COLO668 (cell line): ENCODE results near the gene PHLDB2.
A peak's percentile ranks its signal among the peaks of the same experiment; 100 is the strongest.

Source experiments
- DNase-seq: peaks from one replicate; lab custom pipeline; 2025; ENCODE audit not compliant: unreplicated experiment; lab: John Stamatoyannopoulos, UW

Gene PHLDB2

DNA sequence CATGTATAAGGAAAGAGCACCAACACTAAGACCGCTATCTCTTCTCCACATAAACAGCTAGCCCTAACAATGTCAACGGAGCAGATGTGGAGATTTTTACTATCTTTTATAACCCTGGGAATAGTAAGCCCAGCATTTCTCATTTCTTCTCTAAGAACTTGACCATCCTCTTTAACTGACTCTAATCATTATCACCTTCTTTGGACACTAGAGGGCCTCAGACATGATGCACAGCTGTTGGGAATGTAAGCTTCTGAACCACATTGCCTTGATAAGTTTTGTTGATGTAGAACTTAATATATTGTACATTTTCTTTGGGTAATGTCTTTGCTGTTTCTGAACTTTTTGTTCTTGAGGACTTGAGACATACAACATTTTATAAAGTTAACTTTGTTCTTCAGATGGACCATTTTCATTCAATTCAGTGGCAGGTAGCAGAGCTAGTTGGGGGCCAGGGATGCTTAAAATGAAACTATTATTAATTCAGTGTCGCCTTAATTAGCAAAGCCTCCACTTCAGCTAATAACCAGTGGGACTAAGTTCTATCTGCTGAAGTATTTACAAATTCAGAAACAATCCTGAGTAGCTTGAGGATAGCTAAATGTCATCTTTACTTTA lies 130.1 kb downstream of the PHLDB2 start:
- no peak for DNase-seq

GRCh38 chr3:111993038-111993437 lies 134.0 kb downstream of the PHLDB2 start:
- no peak for DNase-seq

DNA sequence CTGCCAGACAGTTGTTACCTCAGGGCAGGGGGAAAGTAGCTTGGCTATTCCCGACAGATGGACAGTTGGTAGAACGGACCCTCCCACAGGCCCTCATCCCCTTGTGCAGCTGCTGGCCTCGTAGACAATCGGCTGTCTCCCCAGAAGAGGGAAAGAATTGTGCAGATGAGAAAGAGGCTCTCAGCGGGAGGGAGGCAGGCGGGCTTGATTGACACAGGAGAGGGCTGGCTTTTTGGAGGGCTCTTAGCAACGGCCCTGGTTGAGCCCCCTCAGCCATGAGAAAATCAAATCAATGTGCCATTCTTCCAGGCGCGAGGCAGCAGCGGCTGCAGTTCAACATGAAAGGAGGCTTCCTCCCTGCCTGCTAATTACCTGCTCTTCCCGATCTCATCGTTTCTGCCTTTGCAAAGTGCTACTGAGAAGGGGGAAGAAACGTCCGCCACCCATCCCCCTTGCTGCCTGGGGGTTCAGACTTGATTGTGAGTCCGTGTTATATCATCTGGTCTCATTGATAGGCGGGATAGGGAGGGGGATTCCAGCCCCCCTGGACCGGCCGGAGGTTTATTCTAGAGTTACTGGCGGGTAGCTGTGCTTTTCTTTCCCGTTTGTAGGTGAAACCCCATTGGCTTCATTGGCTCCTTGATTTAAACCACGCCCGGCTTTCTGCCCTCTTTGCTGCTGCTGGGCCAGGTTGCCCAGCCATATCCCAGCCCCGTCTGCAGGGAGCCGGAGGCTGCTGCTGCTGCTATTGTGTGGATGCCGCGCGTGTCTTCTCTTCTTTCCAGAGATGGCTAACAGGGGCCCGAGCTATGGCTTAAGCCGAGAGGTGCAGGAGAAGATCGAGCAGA lies 139.8 kb downstream of the PHLDB2 start, which contains the start of gene TAGLN3:
Gene TAGLN3 (plus strand): TSS at position 287 of the 848 bp plus-strand sequence. CDS start 501 bp downstream, at position 788.
- DNase-seq: peak; percentile 53

DNA sequence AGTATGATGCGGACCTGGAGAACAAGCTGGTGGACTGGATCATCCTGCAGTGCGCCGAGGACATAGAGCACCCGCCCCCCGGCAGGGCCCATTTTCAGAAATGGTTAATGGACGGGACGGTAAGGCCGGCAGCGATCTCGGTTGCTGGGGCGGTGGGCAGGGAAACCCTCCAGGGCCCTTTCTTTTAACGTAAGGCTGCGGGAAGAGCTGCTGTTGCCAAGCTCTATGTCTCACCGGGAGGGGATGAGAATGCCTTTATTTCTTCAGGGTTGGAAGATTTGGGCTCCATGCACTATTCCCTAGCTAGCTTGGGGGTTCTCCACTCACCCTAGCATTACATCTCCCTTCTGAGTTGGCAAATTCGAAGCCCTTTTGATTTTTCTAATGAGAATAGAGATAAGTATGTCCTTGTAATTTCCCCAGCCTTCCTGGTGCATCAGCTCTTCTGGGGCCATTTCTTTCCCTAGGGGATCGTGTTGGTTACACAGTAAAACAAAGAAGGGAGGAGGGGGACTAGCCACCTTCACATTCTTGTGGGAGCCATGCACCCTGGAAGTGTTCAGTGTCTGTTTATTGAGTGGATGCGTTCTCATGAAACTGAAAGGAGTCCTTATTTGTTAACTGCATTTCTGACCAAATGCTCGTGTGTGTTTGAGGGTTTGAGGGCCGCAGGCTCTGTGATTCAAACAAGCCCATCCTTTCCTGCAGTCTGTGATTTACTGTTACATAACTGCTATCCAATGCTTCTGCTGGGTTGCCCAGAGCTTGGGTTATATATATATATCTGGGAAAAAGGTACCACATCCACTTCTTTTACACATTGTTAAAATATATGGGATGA lies 140.6 kb downstream of the PHLDB2 start:
- DNase-seq: peak; percentile 50

GRCh38 chr3:112000367-112000771 lies 141.3 kb downstream of the PHLDB2 start:
- no peak for DNase-seq

GRCh38 chr3:112000966-112001365 lies 141.9 kb downstream of the PHLDB2 start:
- DNase-seq: no peak

- no peak for DNase-seq
These were observed 142.5 kb downstream of the PHLDB2 start for GRCh38 chr3:112001526-112001925.

GRCh38 chr3:112002096-112002971 lies 143.3 kb downstream of the PHLDB2 start:
- no peak for DNase-seq

DNA sequence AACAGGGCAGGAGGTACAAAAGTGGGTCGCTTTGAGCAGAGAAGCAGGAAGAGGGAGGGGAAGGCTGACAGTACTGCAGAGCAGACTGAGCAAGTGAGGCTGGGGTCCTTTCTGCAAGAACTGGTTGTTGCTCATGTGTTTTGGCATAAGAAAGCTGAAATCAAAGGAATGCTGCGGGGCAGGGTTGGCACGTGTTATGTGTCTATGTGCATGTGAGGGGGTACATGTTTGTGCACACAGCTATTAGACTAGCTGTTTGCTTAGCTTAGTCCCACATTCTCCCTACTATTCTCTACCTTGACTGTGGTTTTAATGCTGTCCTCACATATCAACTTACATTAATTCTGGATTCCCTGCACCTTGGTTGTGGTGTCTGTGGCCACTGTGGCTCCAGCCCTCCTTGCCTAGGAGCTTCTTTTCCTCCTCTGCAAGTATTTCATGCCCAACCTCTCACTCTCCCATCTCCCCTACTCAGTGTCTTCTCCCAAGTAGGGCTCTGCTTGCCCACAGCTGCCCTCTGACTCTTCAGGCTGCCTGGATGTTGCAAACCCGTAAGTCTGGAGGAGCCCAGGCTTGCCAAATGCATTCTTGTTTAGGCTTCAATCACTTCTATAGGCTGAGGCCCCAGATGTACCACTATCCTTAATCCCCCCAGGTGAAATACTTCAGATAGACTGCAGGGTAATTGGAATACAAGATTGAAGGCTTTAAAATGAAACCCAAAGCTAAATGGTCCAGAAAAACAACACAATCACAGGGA lies 144.4 kb downstream of the PHLDB2 start:
- no peak for DNase-seq

- DNase-seq: no peak
These were observed 145.1 kb downstream of the PHLDB2 start for GRCh38 chr3:112004187-112004586.

GRCh38 chr3:112004669-112005068 lies 145.6 kb downstream of the PHLDB2 start:
- peak; percentile 9 for DNase-seq

DNA sequence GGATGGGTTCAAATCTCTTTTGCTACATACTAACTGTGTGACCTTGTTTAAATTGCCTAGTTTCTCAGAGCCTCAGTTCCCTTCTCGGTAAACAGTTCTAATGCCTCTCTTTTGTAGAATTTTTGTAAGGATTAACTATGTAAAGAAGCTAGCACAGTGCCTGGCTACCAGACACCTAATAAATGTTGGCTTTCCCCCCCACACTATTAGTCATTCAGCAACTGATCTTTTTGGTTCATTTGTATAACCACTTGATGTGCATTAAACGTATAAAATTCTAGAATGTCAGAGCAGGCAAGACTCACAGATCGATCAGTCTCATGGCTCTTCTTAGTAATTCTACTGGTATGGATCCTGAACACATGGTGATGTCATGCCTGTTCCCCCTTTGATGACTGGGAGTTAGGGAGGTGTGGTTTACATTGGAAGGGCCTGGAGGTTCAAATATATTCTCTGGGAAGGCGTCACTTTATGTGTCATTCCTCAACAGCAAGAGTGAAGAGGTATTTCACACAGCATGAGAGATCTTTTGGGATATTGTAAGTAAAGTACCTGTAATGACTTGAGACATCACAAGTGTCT lies 146.1 kb downstream of the PHLDB2 start:
- no peak for DNase-seq

DNA sequence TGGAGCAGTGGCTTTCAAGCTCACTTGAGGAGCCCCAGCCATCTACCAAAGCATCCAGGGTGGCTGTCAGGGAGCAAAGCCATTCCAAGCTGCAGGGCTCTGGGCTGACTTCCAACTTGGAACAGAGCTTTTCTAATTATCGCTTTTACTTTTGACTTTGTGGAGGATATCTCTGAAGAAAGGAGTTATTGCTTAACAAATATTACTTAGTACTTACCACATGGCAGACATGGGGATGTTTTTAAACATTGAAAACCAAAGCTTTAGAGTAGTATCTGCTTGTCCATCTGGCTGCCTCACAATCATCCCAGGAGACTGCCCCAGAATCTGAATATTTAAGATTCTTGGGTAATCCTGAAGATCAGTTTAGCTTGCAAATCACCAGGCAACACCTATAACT lies 148.6 kb downstream of the PHLDB2 start:
- DNase-seq: no peak

GRCh38 chr3:112009670-112010069 lies 150.6 kb downstream of the PHLDB2 start:
- no peak for DNase-seq

GRCh38 chr3:112010636-112011035 lies 151.6 kb downstream of the PHLDB2 start:
- no peak for DNase-seq

DNA sequence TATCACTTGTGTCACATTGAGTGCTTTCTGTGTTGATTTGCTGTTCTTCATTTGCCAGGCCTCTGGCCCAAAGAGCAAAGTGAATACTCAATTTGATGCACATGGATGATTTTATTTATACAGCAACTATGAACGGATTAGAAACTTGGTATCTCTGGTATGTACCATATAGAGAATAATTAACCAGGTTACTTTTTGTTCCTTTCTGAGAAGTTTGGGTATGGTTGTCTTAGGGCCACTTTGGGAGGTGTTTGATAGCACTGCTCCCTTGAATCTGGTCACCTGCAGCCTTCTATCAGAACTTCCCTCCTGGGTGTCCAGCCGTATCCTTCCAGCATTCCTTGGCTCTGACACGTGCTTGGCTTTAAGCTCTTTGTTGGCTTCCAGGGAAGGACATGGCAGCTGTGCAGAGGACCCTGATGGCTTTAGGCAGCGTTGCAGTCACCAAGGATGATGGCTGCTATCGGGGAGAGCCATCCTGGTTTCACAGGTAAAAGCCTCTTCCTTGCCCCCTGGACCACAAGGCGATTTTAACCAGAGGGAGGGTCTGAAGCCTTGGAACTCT lies 152.4 kb downstream of the PHLDB2 start:
- no peak for DNase-seq

GRCh38 chr3:112012205-112012992 lies 153.3 kb downstream of the PHLDB2 start:
- no peak for DNase-seq

GRCh38 chr3:112013058-112013783 lies 154.2 kb downstream of the PHLDB2 start:
- DNase-seq: no peak
